T-cell (primary cell): ENCODE measurements around the gene NOVA1. TPM values are rescaled to one million over a fixed set of nuclear protein-coding genes. Genes with fewer than 3 reads are reported as not detected.
A peak's percentile ranks its signal among the peaks of the same experiment; 100 is the strongest.

ENCODE experiments used
- ATAC-seq, 4 experiments: fragments of 200-7000 bp in 3 of 4; fragments of 150-1000 bp in 1 of 4; cut with Tn5 transposase; replicated peaks in 1 of 4; 1 replicate in 3 of 4; 2 replicates in 1 of 4; pipeline ENCODE4 v1.10.0; 2021; ENCODE audit warnings: moderate library complexity in 3 of 4, mild to moderate bottlenecking in 2 of 4, moderate number of reproducible peaks in 1 of 4
- CTCF ChIA-PET, 2 donors: fragments of 300-600 bp; sonication (Branson Sonifier 250); formaldehyde crosslinking; loops; one replicate each; lab custom pipeline; 2022; ENCODE audit warnings: antibody characterized with exemption in 2 of 2; lab: Charles Lee
- POLR2A ChIA-PET, 2 donors: fragments of 300-600 bp; sonication (Branson Sonifier 250); formaldehyde crosslinking; loops; one replicate each; lab custom pipeline; 2022; ENCODE audit warnings: antibody characterized with exemption in 2 of 2; lab: Charles Lee
- DNase-seq, 35 experiments: peaks; one replicate each; pipeline versions ENCODE4 v3.0.0 to v3.0.0-alpha.2; 2013 to 2023
- H3K27ac ChIP-seq: one replicate; pipeline ENCODE4 v1.5.1; 2013; ENCODE audit warnings: low read length
- H3K27me3 ChIP-seq, 2 experiments: replicated peaks in 1 of 2; 1 replicate in 1 of 2; 2 replicates in 1 of 2; pipeline versions ENCODE4 v1.6.1 to v1.7.0; 2013; ENCODE audit warnings: low read length in 1 of 2, mixed read lengths in 1 of 2; ENCODE audit not compliant: control insufficient read depth in 2 of 2, insufficient read depth in 2 of 2; ENCODE audit errors: extremely low read depth in 1 of 2
- H3K36me3 ChIP-seq, 2 donors: 1 replicate in 1 of 2; 2 replicates in 1 of 2; pipeline versions ENCODE4 v1.6.1 to v1.7.0; 2013; ENCODE audit warnings: low read length in 1 of 2; ENCODE audit not compliant: control insufficient read depth in 2 of 2, insufficient read depth in 1 of 2; ENCODE audit errors: extremely low read depth in 1 of 2
- H3K4me1 ChIP-seq, 2 experiments: 1 replicate in 1 of 2; 2 replicates in 1 of 2; pipeline versions ENCODE4 v1.6.1 to v1.7.0; 2013; ENCODE audit warnings: low read length in 2 of 2, mixed read lengths in 1 of 2; ENCODE audit not compliant: insufficient read depth in 2 of 2, control insufficient read depth in 1 of 2; ENCODE audit errors: extremely low read depth in 1 of 2
- H3K4me3 ChIP-seq, 2 donors: 1 replicate in 1 of 2; 2 replicates in 1 of 2; pipeline versions ENCODE4 v1.5.1 to v1.7.0; 2013; ENCODE audit warnings: mild to moderate bottlenecking in 2 of 2, low read length in 1 of 2, moderate library complexity in 1 of 2; ENCODE audit not compliant: control insufficient read depth in 1 of 2; ENCODE audit errors: extremely low read depth in 1 of 2
- H3K9me3 ChIP-seq: 2 replicates; pipeline ENCODE4 v1.7.0; 2013
- H3K27ac Mint-ChIP-seq, 2 donors: one replicate each; pipeline ENCODE4 v1.8.0; 2020 to 2021; ENCODE audit warnings: mild to moderate bottlenecking in 2 of 2, mixed read lengths in 2 of 2
- H3K27me3 Mint-ChIP-seq, 2 donors: one replicate each; pipeline ENCODE4 v1.8.0; 2021 to 2022; ENCODE audit warnings: mixed read lengths in 2 of 2
- H3K36me3 Mint-ChIP-seq: one replicate; pipeline ENCODE4 v1.8.0; 2021; ENCODE audit warnings: mixed read lengths
- H3K4me1 Mint-ChIP-seq, 3 donors: one replicate each; pipeline ENCODE4 v1.8.0; 2020 to 2022; ENCODE audit warnings: mixed read lengths in 3 of 3, mild to moderate bottlenecking in 1 of 3
- H3K4me3 Mint-ChIP-seq, 3 donors: one replicate each; pipeline ENCODE4 v1.8.0; 2020 to 2022; ENCODE audit warnings: mild to moderate bottlenecking in 3 of 3, mixed read lengths in 3 of 3, moderate library complexity in 3 of 3
- H3K9me3 Mint-ChIP-seq, 3 donors: one replicate each; pipeline ENCODE4 v1.8.0; 2020 to 2022; ENCODE audit warnings: mixed read lengths in 3 of 3
- WGBS: methylation state at CpG from one replicate; pipeline ENCODE4 v1.1.5; 2013; ENCODE audit warnings: missing lambda C conversion rate; ENCODE audit not compliant: insufficient coverage; 5-methylcytosine and 5-hydroxymethylcytosine counted together
- total RNA-seq, 35 experiments: library from RNA in 6 of 35; stranded (reverse) in 6 of 35; fragments of 120-200 nt in 1 of 35; gene quantifications; one replicate each; pipeline versions ENCODE4 v1.2.1 to v1.2.4 and lab custom pipeline; 2013 to 2026

The NOVA1 gene
- total RNA-seq, 5 donors from 2014 or later (not counting 1 experiment from before 2014, with no cell fraction given) = 0.09 TPM; not detected in 4

GRCh38 chr14:26601856-26602255 is 4.0 kb upstream of the NOVA1 start:
- H3K36me3 Mint-ChIP-seq = no peaks in the 10 kb centered on the region
- H3K9me3 ChIP-seq = no peaks in the 10 kb centered on the region
- H3K27ac Mint-ChIP-seq = no peak overlapping the region
- H3K4me3 ChIP-seq = no peak overlapping the region
- peaks cover 5 to 12% of the 10 kb centered on the region in 2 experiments for H3K27me3 ChIP-seq
- no peak overlapping the region for H3K27ac ChIP-seq
- peaks cover 4 to 10% (median 6%) of the 10 kb centered on the region in 3 donors for H3K9me3 Mint-ChIP-seq
- H3K4me1 ChIP-seq = peaks cover 0 to 2% of the 10 kb centered on the region in 2 experiments
- ChIA-PET POLR2A (no interaction called here), CTCF (no interaction called here)
- no peak overlapping the region for H3K4me3 Mint-ChIP-seq
- no peak for DNase-seq
- H3K27me3 Mint-ChIP-seq = peaks cover 21 to 24% of the 10 kb centered on the region in 2 donors
- ATAC-seq = no peak
- no peaks in the 10 kb centered on the region for H3K4me1 Mint-ChIP-seq
- WGBS = 55% methylated on average over 3 of the region's 4 CpGs
- H3K36me3 ChIP-seq = no peaks in the 10 kb centered on the region

GRCh38 chr14:26599291-26599690 is 1.5 kb upstream of the NOVA1 start:
- no peaks in the 10 kb centered on the region for H3K4me1 Mint-ChIP-seq
- H3K27me3 ChIP-seq = peaks cover 12 to 15% of the 10 kb centered on the region in 2 experiments
- peaks cover 31 to 34% of the 10 kb centered on the region in 2 donors for H3K27me3 Mint-ChIP-seq
- WGBS = 40% methylated on average over 1 of the region's 7 CpGs
- CTCF ChIA-PET = no interaction called here
- no peaks in the 10 kb centered on the region for H3K36me3 Mint-ChIP-seq
- POLR2A ChIA-PET = interaction anchor here in 1 of 2 donors (0.7 kb wide), 1 partner anchor 1128 kb away, joined by 3 read pairs; no protein-coding TSS in a partner anchor
- H3K4me3 ChIP-seq = no peak overlapping the region
- peaks cover 4 to 14% (median 11%) of the 10 kb centered on the region in 3 donors for H3K9me3 Mint-ChIP-seq
- no peaks in the 10 kb centered on the region for H3K9me3 ChIP-seq
- H3K4me1 ChIP-seq = peaks cover 0 to 2% of the 10 kb centered on the region in 2 experiments
- no peaks in the 10 kb centered on the region for H3K36me3 ChIP-seq
- H3K4me3 Mint-ChIP-seq = no peak overlapping the region
- no peak overlapping the region for H3K27ac ChIP-seq
- ATAC-seq = no peak
- no peak overlapping the region for H3K27ac Mint-ChIP-seq
- no peak for DNase-seq

GRCh38 chr14:26598672-26599131 is 869 bp upstream of the NOVA1 start:
- H3K27me3 Mint-ChIP-seq = peaks cover 31 to 34% of the 10 kb centered on the region in 2 donors
- ATAC-seq (peak in 1 of 4 experiments; percentile 17), DNase-seq (no peak)
- no peaks in the 10 kb centered on the region for H3K4me1 Mint-ChIP-seq
- no peaks in the 10 kb centered on the region for H3K36me3 ChIP-seq
- H3K9me3 Mint-ChIP-seq = peaks cover 4 to 14% (median 11%) of the 10 kb centered on the region in 3 donors
- peaks cover 0 to 2% of the 10 kb centered on the region in 2 experiments for H3K4me1 ChIP-seq
- POLR2A ChIA-PET = interaction anchor here in 1 of 2 donors (0.7 kb wide), 1 partner anchor 1128 kb away, joined by 3 read pairs; no protein-coding TSS in a partner anchor
- no peaks in the 10 kb centered on the region for H3K36me3 Mint-ChIP-seq
- 10% methylated on average over 15 of the region's 18 CpGs for WGBS
- peaks cover 12 to 15% of the 10 kb centered on the region in 2 experiments for H3K27me3 ChIP-seq
- peak overlapping the region; percentile 28 to 43 (median 39) for H3K4me3 Mint-ChIP-seq
- H3K27ac ChIP-seq = no peak overlapping the region
- no peak overlapping the region for H3K27ac Mint-ChIP-seq
- CTCF ChIA-PET = no interaction called here
- no peaks in the 10 kb centered on the region for H3K9me3 ChIP-seq
- H3K4me3 ChIP-seq = peak overlapping the region in 1 of 2 donors; percentile 39

- CTCF ChIA-PET = no interaction called here
- WGBS = 2% methylated on average over 51 of the region's 54 CpGs
- Mint-ChIP-seq H3K4me1 (no peaks in the 10 kb centered on the region), H3K9me3 (peaks cover 4 to 14% (median 11%) of the 10 kb centered on the region in 3 donors), H3K4me3 (peak overlapping the region; percentile 28 to 43 (median 39)), H3K27me3 (peaks cover 31 to 34% of the 10 kb centered on the region in 2 donors), H3K36me3 (no peaks in the 10 kb centered on the region), H3K27ac (no peak overlapping the region)
- POLR2A ChIA-PET = no interaction called here
- ATAC-seq (peak in 3 of 4 experiments; percentile 35 to 59 (median 36)), DNase-seq (peak in 5 of 35 experiments; percentile 6 to 29 (median 27))
- Histone ChIP-seq H3K27me3 (peaks cover 12 to 15% of the 10 kb centered on the region in 2 experiments), H3K27ac (no peak overlapping the region), H3K4me3 (peak overlapping the region in 1 of 2 donors; percentile 39), H3K9me3 (no peaks in the 10 kb centered on the region), H3K4me1 (peaks cover 0 to 2% of the 10 kb centered on the region in 2 experiments), H3K36me3 (no peaks in the 10 kb centered on the region)
These were observed 343 bp upstream of the NOVA1 start for GRCh38 chr14:26598081-26598671.

- H3K27me3 Mint-ChIP-seq = peaks cover 31 to 34% of the 10 kb centered on the region in 2 donors
- no peaks in the 10 kb centered on the region for H3K9me3 ChIP-seq
- 7% methylated on average over 13 of the region's 33 CpGs for WGBS
- CTCF ChIA-PET = no interaction called here
- DNase-seq = no peak
- no peak for ATAC-seq
- peaks cover 0 to 2% of the 10 kb centered on the region in 2 experiments for H3K4me1 ChIP-seq
- no peak overlapping the region for H3K27ac Mint-ChIP-seq
- peaks cover 12 to 15% of the 10 kb centered on the region in 2 experiments for H3K27me3 ChIP-seq
- peak overlapping the region in 1 of 2 donors; percentile 71 for H3K4me3 ChIP-seq
- H3K36me3 ChIP-seq = no peaks in the 10 kb centered on the region
- peak overlapping the region in 1 of 3 donors; percentile 39 for H3K4me3 Mint-ChIP-seq
- peaks cover 4 to 14% (median 11%) of the 10 kb centered on the region in 3 donors for H3K9me3 Mint-ChIP-seq
- H3K36me3 Mint-ChIP-seq = no peaks in the 10 kb centered on the region
- POLR2A ChIA-PET = no interaction called here
- no peak overlapping the region for H3K27ac ChIP-seq
- H3K4me1 Mint-ChIP-seq = no peaks in the 10 kb centered on the region
These were observed 703 bp downstream of the NOVA1 start for GRCh38 chr14:26597071-26597588.

- H3K27me3 Mint-ChIP-seq = peaks cover 31 to 34% of the 10 kb centered on the region in 2 donors
- no peaks in the 10 kb centered on the region for H3K4me1 Mint-ChIP-seq
- H3K27ac Mint-ChIP-seq = no peak overlapping the region
- peak overlapping the region in 1 of 3 donors; percentile 8 for H3K4me3 Mint-ChIP-seq
- CTCF ChIA-PET = no interaction called here
- no peaks in the 10 kb centered on the region for H3K36me3 Mint-ChIP-seq
- H3K27me3 ChIP-seq = peaks cover 12 to 15% of the 10 kb centered on the region in 2 experiments
- no peaks in the 10 kb centered on the region for H3K9me3 ChIP-seq
- 9% methylated on average over 9 of the region's 21 CpGs for WGBS
- peaks cover 0 to 2% of the 10 kb centered on the region in 2 experiments for H3K4me1 ChIP-seq
- no peaks in the 10 kb centered on the region for H3K36me3 ChIP-seq
- POLR2A ChIA-PET = no interaction called here
- H3K4me3 ChIP-seq = no peak overlapping the region
- H3K9me3 Mint-ChIP-seq = peaks cover 4 to 14% (median 11%) of the 10 kb centered on the region in 3 donors
- ATAC-seq = no peak
- no peak overlapping the region for H3K27ac ChIP-seq
- DNase-seq = no peak
These were observed 1.2 kb downstream of the NOVA1 start for GRCh38 chr14:26596543-26597061.
